ENCODE measurements around the gene RPS16.

RPS16 gene

DNA sequence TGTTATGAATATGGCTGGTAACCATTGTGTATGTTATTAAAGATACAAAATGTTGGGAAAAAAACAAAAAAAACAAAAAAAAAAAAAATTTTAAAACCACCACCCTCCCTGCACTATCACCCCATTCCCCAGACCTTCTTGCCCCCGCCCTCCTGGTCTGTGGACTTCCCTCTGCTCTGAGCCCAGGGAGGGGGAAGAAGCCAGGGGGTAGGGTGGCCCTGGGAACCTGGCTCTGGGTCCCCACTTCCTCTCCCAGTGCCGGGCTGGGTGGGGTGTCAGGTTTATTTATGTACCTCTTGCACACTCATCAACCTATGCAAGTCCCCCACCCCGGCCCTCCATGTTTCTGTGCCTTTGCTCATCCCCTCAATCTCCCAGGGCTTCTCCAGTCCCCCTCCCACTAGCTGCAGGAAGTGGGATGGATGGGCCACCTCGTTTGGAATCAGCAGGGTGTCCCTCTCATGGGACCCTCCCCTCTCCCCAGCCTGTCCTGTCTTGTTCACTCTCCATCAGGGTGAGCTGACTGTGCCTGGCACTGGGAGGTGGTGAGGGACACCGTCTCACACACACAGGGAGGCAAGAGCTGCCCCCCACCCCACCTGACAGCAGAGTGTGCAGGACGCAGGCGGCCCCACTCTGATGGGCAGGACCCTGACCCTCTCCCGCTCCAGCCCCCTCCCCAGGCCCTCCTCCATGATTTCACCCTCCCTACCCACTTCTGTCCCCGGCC, 50.7 kb downstream of the RPS16 start:
- no peak for DNase-seq
